Fibroblast of lung (primary cell): ENCODE results near the gene PAX7.

ENCODE experiments used
- CTCF ChIP-seq, 2 donors: IDR thresholded peaks in 1 of 2; conservative IDR thresholded peaks in 1 of 2; 1 replicate in 1 of 2; 2 replicates in 1 of 2; pipeline ENCODE4 v1.5.1; 2011 to 2012; ENCODE audit warnings: low read length in 2 of 2, control low read depth in 1 of 2, inconsistent platforms in 1 of 2, low read depth in 1 of 2, mild to moderate bottlenecking in 1 of 2
- EZH2 ChIP-seq: IDR thresholded peaks from 2 replicates; pipeline ENCODE4 v1.5.1; 2012; ENCODE audit warnings: low read length, control low read depth, mild to moderate bottlenecking; ENCODE audit errors: missing control alignments

- TF ChIP-seq EZH2: no peak
- TF ChIP-seq CTCF (conservative IDR thresholded peaks at IDR 0.05 in 1 of 2, IDR thresholded peaks at IDR 0.05 in 1 of 2; ENCODE audit: low read depth in 1 of 2, low read length in 2 of 2): no peak
Observed at GRCh38 chr1:18723206-18723605, 92.6 kb downstream of the PAX7 start.
